Measurements from ENCODE around the gene CCDC138.

Gene CCDC138

GRCh38 chr2:108854484-108854883, 67.9 kb downstream of the CCDC138 start:
- Histone ChIP-seq H3K9ac (ENCODE audit: low read length) (no peak overlapping the region), H3K27ac (ENCODE audit: low read depth, low read length) (no peak overlapping the region), H3K9me3 (ENCODE audit: control insufficient read depth, insufficient read depth, low read depth, low read length) (no peaks in the 10 kb centered on the region), H3K4me3 (ENCODE audit: low read depth, low read length) (no peak overlapping the region), H3K27me3 (ENCODE audit: control insufficient read depth, insufficient read depth, low read length) (no peaks in the 10 kb centered on the region), H3K4me1 (ENCODE audit: control insufficient read depth, insufficient read depth, low read length) (no peaks in the 10 kb centered on the region), H3K36me3 (ENCODE audit: control insufficient read depth, insufficient read depth, low read length) (peaks cover 40% of the 10 kb centered on the region)

GRCh38 chr2:108855194-108855593, 68.6 kb downstream of the CCDC138 start:
- H3K4me3 ChIP-seq (ENCODE audit: low read depth, low read length) = no peak overlapping the region
- no peaks in the 10 kb centered on the region for H3K4me1 ChIP-seq (ENCODE audit: control insufficient read depth, insufficient read depth, low read length)
- H3K27ac ChIP-seq (ENCODE audit: low read depth, low read length) = no peak overlapping the region
- no peaks in the 10 kb centered on the region for H3K9me3 ChIP-seq (ENCODE audit: control insufficient read depth, insufficient read depth, low read depth, low read length)
- H3K9ac ChIP-seq (ENCODE audit: low read length) = no peak overlapping the region
- peaks cover 35% of the 10 kb centered on the region for H3K36me3 ChIP-seq (ENCODE audit: control insufficient read depth, insufficient read depth, low read length)
- no peaks in the 10 kb centered on the region for H3K27me3 ChIP-seq (ENCODE audit: control insufficient read depth, insufficient read depth, low read length)

- H3K27me3 ChIP-seq (ENCODE audit: control insufficient read depth, insufficient read depth, low read length) = no peaks in the 10 kb centered on the region
- no peaks in the 10 kb centered on the region for H3K9me3 ChIP-seq (ENCODE audit: control insufficient read depth, insufficient read depth, low read depth, low read length)
- peaks cover 13% of the 10 kb centered on the region; the same call in 1 of the 2 replicates for H3K36me3 ChIP-seq (ENCODE audit: control insufficient read depth, insufficient read depth, low read length)
- no peaks in the 10 kb centered on the region for H3K4me1 ChIP-seq (ENCODE audit: control insufficient read depth, insufficient read depth, low read length)
- H3K27ac ChIP-seq (ENCODE audit: low read depth, low read length) = no peak overlapping the region
- H3K4me3 ChIP-seq (ENCODE audit: low read depth, low read length) = no peak overlapping the region
- H3K9ac ChIP-seq (ENCODE audit: low read length) = no peak overlapping the region
Measured at GRCh38 chr2:108858894-108859293, 72.3 kb downstream of the CCDC138 start.

- Histone ChIP-seq H3K4me1 (ENCODE audit: control insufficient read depth, insufficient read depth, low read length) (no peaks in the 10 kb centered on the region), H3K9ac (ENCODE audit: low read length) (no peak overlapping the region), H3K27ac (ENCODE audit: low read depth, low read length) (no peak overlapping the region), H3K4me3 (ENCODE audit: low read depth, low read length) (no peak overlapping the region), H3K36me3 (ENCODE audit: control insufficient read depth, insufficient read depth, low read length) (peaks cover 24% of the 10 kb centered on the region), H3K9me3 (ENCODE audit: control insufficient read depth, insufficient read depth, low read depth, low read length) (peaks cover 10% of the 10 kb centered on the region; the same call in 1 of the 2 replicates), H3K27me3 (ENCODE audit: control insufficient read depth, insufficient read depth, low read length) (no peaks in the 10 kb centered on the region)
Measured at GRCh38 chr2:108866041-108866440, 79.5 kb downstream of the CCDC138 start.

- Histone ChIP-seq H3K36me3 (ENCODE audit: control insufficient read depth, insufficient read depth, low read length) (peaks cover 24% of the 10 kb centered on the region), H3K9ac (ENCODE audit: low read length) (no peak overlapping the region), H3K4me3 (ENCODE audit: low read depth, low read length) (no peak overlapping the region), H3K9me3 (ENCODE audit: control insufficient read depth, insufficient read depth, low read depth, low read length) (peaks cover 10% of the 10 kb centered on the region; the same call in 1 of the 2 replicates), H3K27ac (ENCODE audit: low read depth, low read length) (no peak overlapping the region), H3K4me1 (ENCODE audit: control insufficient read depth, insufficient read depth, low read length) (no peaks in the 10 kb centered on the region; the same call in 1 of the 2 replicates), H3K27me3 (ENCODE audit: control insufficient read depth, insufficient read depth, low read length) (no peaks in the 10 kb centered on the region)
Measured at GRCh38 chr2:108868911-108869310, 82.3 kb downstream of the CCDC138 start.

- Histone ChIP-seq H3K4me3 (ENCODE audit: low read depth, low read length) (no peak overlapping the region), H3K9ac (ENCODE audit: low read length) (no peak overlapping the region), H3K4me1 (ENCODE audit: control insufficient read depth, insufficient read depth, low read length) (no peaks in the 10 kb centered on the region; the same call in 1 of the 2 replicates), H3K27ac (ENCODE audit: low read depth, low read length) (no peak overlapping the region), H3K9me3 (ENCODE audit: control insufficient read depth, insufficient read depth, low read depth, low read length) (peaks cover 10% of the 10 kb centered on the region; the same call in 1 of the 2 replicates), H3K36me3 (ENCODE audit: control insufficient read depth, insufficient read depth, low read length) (peaks cover 27% of the 10 kb centered on the region), H3K27me3 (ENCODE audit: control insufficient read depth, insufficient read depth, low read length) (no peaks in the 10 kb centered on the region)
Measured at GRCh38 chr2:108869542-108869941, 83.0 kb downstream of the CCDC138 start.

GRCh38 chr2:108870069-108870644, 83.6 kb downstream of the CCDC138 start:
- peaks cover 27% of the 10 kb centered on the region for H3K36me3 ChIP-seq (ENCODE audit: control insufficient read depth, insufficient read depth, low read length)
- no peak overlapping the region for H3K27ac ChIP-seq (ENCODE audit: low read depth, low read length)
- H3K27me3 ChIP-seq (ENCODE audit: control insufficient read depth, insufficient read depth, low read length) = no peaks in the 10 kb centered on the region
- H3K9ac ChIP-seq (ENCODE audit: low read length) = no peak overlapping the region
- peaks cover 10% of the 10 kb centered on the region; the same call in 1 of the 2 replicates for H3K9me3 ChIP-seq (ENCODE audit: control insufficient read depth, insufficient read depth, low read depth, low read length)
- H3K4me3 ChIP-seq (ENCODE audit: low read depth, low read length) = no peak overlapping the region
- no peaks in the 10 kb centered on the region; the same call in 1 of the 2 replicates for H3K4me1 ChIP-seq (ENCODE audit: control insufficient read depth, insufficient read depth, low read length)

GRCh38 chr2:108877506-108877905, 90.9 kb downstream of the CCDC138 start:
- Histone ChIP-seq H3K4me3 (ENCODE audit: low read depth, low read length) (no peak overlapping the region), H3K27me3 (ENCODE audit: control insufficient read depth, insufficient read depth, low read length) (no peaks in the 10 kb centered on the region), H3K9ac (ENCODE audit: low read length) (no peak overlapping the region), H3K27ac (ENCODE audit: low read depth, low read length) (no peak overlapping the region), H3K9me3 (ENCODE audit: control insufficient read depth, insufficient read depth, low read depth, low read length) (peaks cover 26% of the 10 kb centered on the region), H3K4me1 (ENCODE audit: control insufficient read depth, insufficient read depth, low read length) (no peaks in the 10 kb centered on the region), H3K36me3 (ENCODE audit: control insufficient read depth, insufficient read depth, low read length) (peaks cover 21% of the 10 kb centered on the region)

GRCh38 chr2:108878276-108878675, 91.7 kb downstream of the CCDC138 start:
- H3K27ac ChIP-seq (ENCODE audit: low read depth, low read length) = no peak overlapping the region
- no peaks in the 10 kb centered on the region for H3K4me1 ChIP-seq (ENCODE audit: control insufficient read depth, insufficient read depth, low read length)
- no peak overlapping the region for H3K9ac ChIP-seq (ENCODE audit: low read length)
- H3K27me3 ChIP-seq (ENCODE audit: control insufficient read depth, insufficient read depth, low read length) = no peaks in the 10 kb centered on the region
- peaks cover 32% of the 10 kb centered on the region for H3K9me3 ChIP-seq (ENCODE audit: control insufficient read depth, insufficient read depth, low read depth, low read length)
- H3K36me3 ChIP-seq (ENCODE audit: control insufficient read depth, insufficient read depth, low read length) = peaks cover 21% of the 10 kb centered on the region
- no peak overlapping the region for H3K4me3 ChIP-seq (ENCODE audit: low read depth, low read length)

GRCh38 chr2:108884619-108885018, 98.0 kb downstream of the CCDC138 start:
- Histone ChIP-seq H3K27ac (ENCODE audit: low read depth, low read length) (no peak overlapping the region), H3K9me3 (ENCODE audit: control insufficient read depth, insufficient read depth, low read depth, low read length) (peaks cover 35% of the 10 kb centered on the region), H3K36me3 (ENCODE audit: control insufficient read depth, insufficient read depth, low read length) (no peaks in the 10 kb centered on the region; the same call in 1 of the 2 replicates), H3K4me1 (ENCODE audit: control insufficient read depth, insufficient read depth, low read length) (0 out of 2 replicates have a peak, but pooled peaks cover 3% of the 10 kb centered on the region), H3K4me3 (ENCODE audit: low read depth, low read length) (no peak overlapping the region), H3K9ac (ENCODE audit: low read length) (no peak overlapping the region), H3K27me3 (ENCODE audit: control insufficient read depth, insufficient read depth, low read length) (no peaks in the 10 kb centered on the region)

GRCh38 chr2:108889907-108890306, 103.3 kb downstream of the CCDC138 start:
- Histone ChIP-seq H3K9ac (ENCODE audit: low read length) (no peak overlapping the region), H3K4me1 (ENCODE audit: control insufficient read depth, insufficient read depth, low read length) (no peaks in the 10 kb centered on the region), H3K27me3 (ENCODE audit: control insufficient read depth, insufficient read depth, low read length) (no peaks in the 10 kb centered on the region), H3K27ac (ENCODE audit: low read depth, low read length) (no peak overlapping the region), H3K4me3 (ENCODE audit: low read depth, low read length) (no peak overlapping the region), H3K9me3 (ENCODE audit: control insufficient read depth, insufficient read depth, low read depth, low read length) (peaks cover 4% of the 10 kb centered on the region; the same call in 1 of the 2 replicates), H3K36me3 (ENCODE audit: control insufficient read depth, insufficient read depth, low read length) (no peaks in the 10 kb centered on the region)

Measured in HUES6 (cell line).